Omental fat pad (tissue), 4 donors: ENCODE data around the gene MCC. TPM values are rescaled to one million over a fixed set of nuclear protein-coding genes. Genes with fewer than 3 reads are reported as not detected.
"Not testable (repeated sequence)": the region's sequence is repeated elsewhere in the genome, so short reads cannot be mapped to it uniquely, and the experiment has no call there.

Experiments used
- ATAC-seq: fragments of 150-250 bp; one replicate; pipeline ENCODE4 v1.9.1; 2016; ENCODE audit warnings: mild to moderate bottlenecking, moderate library complexity; ENCODE audit not compliant: low FRiP score
- DNase-seq: peaks from one replicate; pipeline ENCODE4 v3.0.0-alpha.2; 2019; ENCODE audit warnings: low spot score
- CTCF ChIP-seq, 3 donors: fragments of 450-650 bp; IDR thresholded peaks; one replicate each; pipeline ENCODE4 v1.5.1; 2016 to 2017; ENCODE audit warnings: antibody characterized with exemption in 3 of 3, mild to moderate bottlenecking in 3 of 3, moderate library complexity in 2 of 3
- total RNA-seq, 4 donors: library from RNA; depleted of rRNA; stranded (reverse); fragments of >200 nt; gene quantifications; one replicate each; pipeline ENCODE4 v1.1.0, GENCODE V29; 2016

MCC gene
- total RNA-seq, 4 donors from 2014 or later = 32.8 to 56.3 (median 44.4) TPM

- TF ChIP-seq CTCF (IDR thresholded peaks at IDR 0.05) = no peak
- DNase-seq = no peak
- no peak for ATAC-seq
These were observed 54.2 kb downstream of the MCC start for GRCh38 chr5:113433862-113434612.

GRCh38 chr5:113433071-113433470, 55.2 kb downstream of the MCC start:
- ATAC-seq (no peak), DNase-seq (no peak)
- no peak for TF ChIP-seq CTCF (IDR thresholded peaks at IDR 0.05)

GRCh38 chr5:113427871-113428574, 60.2 kb downstream of the MCC start:
- DNase-seq = no peak
- ATAC-seq = no peak
- no peak for TF ChIP-seq CTCF (IDR thresholded peaks at IDR 0.05)

- ATAC-seq (no peak), DNase-seq (no peak)
- TF ChIP-seq CTCF (IDR thresholded peaks at IDR 0.05) = no peak
These were observed 62.3 kb downstream of the MCC start for GRCh38 chr5:113425909-113426308.

- no peak for DNase-seq
- TF ChIP-seq CTCF (IDR thresholded peaks at IDR 0.05) = no peak
These were observed 66.6 kb downstream of the MCC start for GRCh38 chr5:113421693-113422092.

GRCh38 chr5:113405530-113405929, 82.7 kb downstream of the MCC start:
- ATAC-seq (no peak), DNase-seq (no peak)
- no peak for TF ChIP-seq CTCF (IDR thresholded peaks at IDR 0.05)

More at GRCh38 chr5:113421693-113422092, 66.6 kb downstream of the MCC start:
- ATAC-seq = no peak

- ATAC-seq (no peak), DNase-seq (no peak)
- no peak for TF ChIP-seq CTCF (IDR thresholded peaks at IDR 0.05)
These were observed 84.0 kb downstream of the MCC start for GRCh38 chr5:113404269-113404668.

- DNase-seq, ATAC-seq: not testable (repeated sequence)
These were observed 90.3 kb downstream of the MCC start for GRCh38 chr5:113397986-113398385.
